T47D (cell line): Measurements from ENCODE around the gene TRIP10.

Experiments
- DNase-seq, 2 experiments: peaks; one replicate each; pipeline versions ENCODE4 v3.0.0 to v3.0.0-alpha.2; 2011 to 2012; ENCODE audit warnings: low read depth in 1 of 2, low spot score in 1 of 2
- JUND ChIP-seq: IDR thresholded peaks from 2 replicates; pipeline ENCODE4 v1.6.1; 2012; ENCODE audit warnings: low read depth
- in situ Hi-C: cut with HindIII; loops from 2 replicates; pipeline ENCODE4 v1.10.0; 2016; ENCODE audit warnings: low sequenced_read_pairs, low pct_unique_long_range_greater_than_20kb

Gene TRIP10

GRCh38 chr19:6736169-6736916 is 3.1 kb upstream of the TRIP10 start:
- TF ChIP-seq JUND = no peak
- peak; percentile 69 to 87 for DNase-seq
- in situ Hi-C loops = no loop called here

GRCh38 chr19:6736917-6737283 is 2.6 kb upstream of the TRIP10 start:
- no peak for DNase-seq
- in situ Hi-C loops = no loop called here
- TF ChIP-seq JUND = no peak

- in situ Hi-C loops = no loop called here
- TF ChIP-seq JUND = no peak
- DNase-seq = peak; percentile 94 to 100
Measured at GRCh38 chr19:6737284-6737872, 2.1 kb upstream of the TRIP10 start, which contains the start of gene GPR108. TSS of gene GPR108 (minus strand) at chr19:6737580. CDS start at chr19:6737576, 4 bp downstream.

- peak in 1 of 2 experiments; percentile 87 for DNase-seq
- no peak for TF ChIP-seq JUND
- in situ Hi-C loops = no loop called here
Measured at GRCh38 chr19:6737873-6738786, 1.4 kb upstream of the TRIP10 start.

GRCh38 chr19:6738787-6739389 is 592 bp upstream of the TRIP10 start:
- no peak for DNase-seq
- in situ Hi-C loops = no loop called here
- no peak for TF ChIP-seq JUND

- in situ Hi-C loops = no loop called here
- DNase-seq = peak in 1 of 2 experiments; percentile 28
- no peak for TF ChIP-seq JUND
Measured at GRCh38 chr19:6739883-6740588, 556 bp downstream of the TRIP10 start.

- no peak for TF ChIP-seq JUND
- peak in 1 of 2 experiments; percentile 59 for DNase-seq
- in situ Hi-C loops = no loop called here
Measured at GRCh38 chr19:6740589-6741343, 1.3 kb downstream of the TRIP10 start.

- no peak for DNase-seq
- no peak for TF ChIP-seq JUND
- in situ Hi-C loops = no loop called here
Measured at GRCh38 chr19:6743066-6743465, 3.6 kb downstream of the TRIP10 start.

GRCh38 chr19:6743714-6744380 is 4.4 kb downstream of the TRIP10 start:
- in situ Hi-C loops = no loop called here
- no peak for TF ChIP-seq JUND
- DNase-seq = no peak

- 0 out of 2 replicates have a peak, but pooled peaks have one; percentile 29 for TF ChIP-seq JUND
- in situ Hi-C loops = no loop called here
- DNase-seq = peak in 1 of 2 experiments; percentile 86
Measured at GRCh38 chr19:6744381-6745301, 5.2 kb downstream of the TRIP10 start.
